DMS153 (cell line): ENCODE data around the gene CEP85.

Source experiments
- DNase-seq: peaks from one replicate; lab custom pipeline; 2025; lab: John Stamatoyannopoulos, UW

CEP85 gene

GRCh38 chr1:26315874-26316850 is 82.2 kb downstream of the CEP85 start:
- DNase-seq: no peak

GRCh38 chr1:26317146-26317545 is 83.1 kb downstream of the CEP85 start:
- no peak for DNase-seq

GRCh38 chr1:26317612-26318337 is 83.8 kb downstream of the CEP85 start, which contains the start of gene CD52:
Gene CD52, plus strand, starts transcription at chr1:26317958. Its CDS starts 60 bp downstream, at chr1:26318018.
- no peak for DNase-seq

GRCh38 chr1:26318338-26319064 is 84.5 kb downstream of the CEP85 start:
- DNase-seq: no peak

- DNase-seq: no peak
These were observed 86.9 kb downstream of the CEP85 start for GRCh38 chr1:26320896-26321295.

- peak; percentile 74 for DNase-seq
These were observed 87.5 kb downstream of the CEP85 start for GRCh38 chr1:26321315-26322041.

GRCh38 chr1:26322042-26322331 is 88.0 kb downstream of the CEP85 start:
- DNase-seq: no peak

GRCh38 chr1:26323382-26323781 is 89.4 kb downstream of the CEP85 start:
- DNase-seq: no peak

GRCh38 chr1:26324550-26324949 is 90.5 kb downstream of the CEP85 start:
- DNase-seq: no peak

- peak; percentile 85 for DNase-seq
These were observed 94.0 kb downstream of the CEP85 start for GRCh38 chr1:26327956-26328362.
